Neuron (in vitro differentiated cells): Measurements from ENCODE around the gene AMTN.

Source experiments
- H2AFZ ChIP-seq: one replicate; pipeline ENCODE4 v1.6.1; 2013; ENCODE audit warnings: low read depth, mild to moderate bottlenecking, inconsistent platforms, low read length, moderate library complexity
- H3K27me3 ChIP-seq: one replicate; pipeline ENCODE4 v1.6.1; 2013; ENCODE audit warnings: low read length; ENCODE audit not compliant: insufficient read depth
- H3K36me3 ChIP-seq: one replicate; pipeline ENCODE4 v1.6.1; 2013; ENCODE audit warnings: low read length; ENCODE audit not compliant: insufficient read depth
- H3K4me1 ChIP-seq: one replicate; pipeline ENCODE4 v1.6.1; 2013; ENCODE audit warnings: low read length; ENCODE audit not compliant: insufficient read depth
- H3K4me3 ChIP-seq: 2 replicates; pipeline ENCODE4 v1.5.1; 2013; ENCODE audit warnings: mild to moderate bottlenecking, low read length, moderate library complexity
- H3K9me3 ChIP-seq: one replicate; pipeline ENCODE4 v1.6.1; 2013; ENCODE audit warnings: low read length

The AMTN gene

DNA sequence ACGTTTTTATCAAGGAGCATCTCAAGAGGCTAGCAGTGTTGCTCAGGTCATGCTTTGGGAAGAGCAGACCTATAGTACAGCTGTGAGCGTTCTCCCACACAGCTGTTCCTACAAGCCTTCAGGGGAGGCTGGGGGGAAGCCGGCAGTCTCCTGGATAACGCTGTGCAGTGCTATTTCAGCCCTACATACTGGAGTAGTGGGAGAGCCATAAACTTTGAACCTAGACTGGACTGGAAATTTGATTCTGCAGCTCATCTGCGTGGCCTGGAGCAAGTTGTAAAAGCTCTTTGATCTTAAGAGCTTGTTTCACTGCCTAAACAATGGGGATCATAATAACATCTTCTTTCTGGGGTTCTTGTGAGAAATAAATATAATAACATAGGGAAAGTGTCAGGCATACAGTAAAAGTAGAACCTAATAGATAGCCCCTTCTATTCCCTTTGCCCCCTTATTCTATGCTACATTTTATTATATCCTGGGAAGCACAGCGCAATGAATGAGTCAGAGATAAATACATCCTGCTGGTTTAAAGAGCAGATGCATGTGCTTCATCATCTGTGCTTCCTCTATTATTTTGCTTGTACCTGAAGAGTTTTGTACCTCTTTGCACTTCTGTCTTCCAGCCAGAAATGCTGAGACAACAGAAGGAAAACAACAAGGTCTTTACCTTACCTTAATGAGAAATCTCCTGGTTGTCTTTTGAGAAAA lies 59.0 kb downstream of the AMTN start:
- Histone ChIP-seq H3K4me1 (no peaks in the 10 kb centered on the region), H3K9me3 (no peaks in the 10 kb centered on the region)

DNA sequence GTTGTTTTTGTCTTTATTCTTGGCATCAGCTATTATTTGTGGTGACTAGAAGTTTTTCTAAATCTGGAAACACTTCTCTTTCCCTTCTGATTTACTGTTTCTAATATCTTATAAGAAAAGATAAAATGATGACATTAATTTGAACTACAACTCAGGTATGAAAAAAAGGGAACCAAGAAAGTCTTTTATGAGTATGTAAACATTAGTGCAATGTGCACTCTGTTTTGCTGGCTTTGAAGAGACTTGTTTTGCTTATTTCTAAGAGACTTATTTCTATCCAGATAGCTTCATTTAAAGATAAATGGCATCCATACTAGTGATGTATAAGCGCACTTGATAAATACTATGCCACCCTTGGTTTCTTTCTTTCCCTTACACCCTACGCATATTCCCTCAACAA lies 63.6 kb downstream of the AMTN start:
- no peaks in the 10 kb centered on the region for H3K9me3 ChIP-seq
- H3K4me3 ChIP-seq: no peak overlapping the region
- no peaks in the 10 kb centered on the region for H3K36me3 ChIP-seq
- no peaks in the 10 kb centered on the region for H3K4me1 ChIP-seq
- H2AFZ ChIP-seq: no peak overlapping the region
- no peaks in the 10 kb centered on the region for H3K27me3 ChIP-seq

More for the DNA sequence above, 59.0 kb downstream of the AMTN start:
- H3K4me3 ChIP-seq: no peak overlapping the region
- no peaks in the 10 kb centered on the region for H3K36me3 ChIP-seq
- no peaks in the 10 kb centered on the region for H3K27me3 ChIP-seq
- H2AFZ ChIP-seq: no peak overlapping the region
